GM10847 (cell line): ENCODE results near the gene CD1D.

Experiments used
- POLR2A ChIP-seq: IDR thresholded peaks from 2 replicates; pipeline ENCODE4 v1.6.1; 2011; ENCODE audit not compliant: insufficient read length; ENCODE audit errors: extremely low read depth

CD1D gene

DNA sequence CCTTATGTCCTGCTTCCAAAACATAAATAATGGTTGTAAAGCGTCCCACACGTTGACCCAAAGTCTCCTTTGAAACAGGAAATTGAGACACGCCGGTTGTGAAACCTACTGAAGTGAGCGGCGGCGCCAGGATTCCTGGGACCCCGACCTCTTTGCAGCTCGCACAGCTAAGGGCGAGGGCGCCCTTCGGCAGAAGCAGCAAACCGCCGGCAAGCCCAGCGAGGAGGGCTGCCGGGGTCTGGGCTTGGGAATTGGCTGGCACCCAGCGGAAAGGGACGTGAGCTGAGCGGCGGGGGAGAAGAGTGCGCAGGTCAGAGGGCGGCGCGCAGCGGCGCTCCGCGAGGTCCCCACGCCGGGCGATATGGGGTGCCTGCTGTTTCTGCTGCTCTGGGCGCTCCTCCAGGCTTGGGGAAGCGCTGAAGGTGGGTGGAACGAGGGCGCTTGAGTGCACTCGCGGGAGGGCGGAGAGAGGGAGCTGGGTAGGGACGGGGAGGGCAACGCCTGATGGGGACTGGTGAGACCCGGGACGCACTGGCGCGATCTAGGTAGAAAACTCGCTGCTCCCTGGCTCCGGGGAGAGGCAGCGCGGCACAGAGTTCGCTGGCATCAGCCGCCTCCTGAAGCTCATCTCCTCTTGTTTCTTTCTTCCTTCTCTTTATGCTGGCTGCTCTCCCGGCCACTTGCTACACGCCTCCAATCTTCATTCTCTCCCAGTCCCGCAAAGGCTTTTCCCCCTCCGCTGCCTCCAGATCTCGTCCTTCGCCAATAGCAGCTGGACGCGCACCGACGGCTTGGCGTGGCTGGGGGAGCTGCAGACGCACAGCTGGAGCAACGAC lies at the start of gene CD1D:
Gene CD1D, plus strand, starts transcription at position 155 of the 836 bp plus-strand sequence. Its CDS starts 207 bp downstream, at position 362.
- no peak for TF ChIP-seq POLR2A

DNA sequence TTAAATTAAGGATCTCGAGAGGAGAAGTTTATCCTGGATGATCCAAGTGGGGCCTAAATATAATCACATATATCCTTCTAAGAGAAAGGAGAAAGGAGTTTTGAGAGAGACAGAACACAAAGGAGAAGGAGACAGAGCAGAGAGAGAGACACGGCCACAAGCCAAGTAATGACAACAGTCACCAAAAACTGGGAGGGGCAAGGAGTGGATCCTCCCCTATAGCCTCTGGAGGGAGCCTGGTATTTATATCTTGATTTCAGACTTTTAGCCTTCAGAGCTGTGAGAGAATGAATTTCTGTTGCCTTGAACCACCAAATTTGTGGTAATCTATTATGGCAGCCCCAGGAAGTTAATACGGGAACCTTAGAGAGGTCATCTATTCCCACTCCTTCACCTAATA lies 49.5 kb upstream of the CD1D start:
- TF ChIP-seq POLR2A: no peak

DNA sequence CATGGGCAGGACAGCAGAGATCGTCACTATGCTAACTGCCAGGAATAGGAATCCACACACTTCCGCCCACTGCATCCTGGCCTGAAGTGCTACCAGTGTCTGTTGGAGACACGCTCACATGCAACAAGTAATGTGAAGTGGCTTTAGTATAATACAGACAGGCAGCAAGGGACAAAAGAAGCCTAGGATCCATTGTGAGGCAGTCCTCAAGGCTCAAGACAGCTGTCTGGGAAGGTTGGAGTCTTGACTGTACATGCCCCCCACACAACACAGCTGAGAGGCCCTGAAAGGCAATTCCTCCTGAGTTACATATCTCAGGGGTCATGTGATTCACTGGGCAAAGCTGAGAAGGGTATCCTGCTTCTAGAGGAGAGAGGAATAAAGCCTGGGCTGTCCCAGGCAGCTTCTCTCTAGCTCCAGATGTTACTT lies 39.9 kb upstream of the CD1D start:
- no peak for TF ChIP-seq POLR2A

DNA sequence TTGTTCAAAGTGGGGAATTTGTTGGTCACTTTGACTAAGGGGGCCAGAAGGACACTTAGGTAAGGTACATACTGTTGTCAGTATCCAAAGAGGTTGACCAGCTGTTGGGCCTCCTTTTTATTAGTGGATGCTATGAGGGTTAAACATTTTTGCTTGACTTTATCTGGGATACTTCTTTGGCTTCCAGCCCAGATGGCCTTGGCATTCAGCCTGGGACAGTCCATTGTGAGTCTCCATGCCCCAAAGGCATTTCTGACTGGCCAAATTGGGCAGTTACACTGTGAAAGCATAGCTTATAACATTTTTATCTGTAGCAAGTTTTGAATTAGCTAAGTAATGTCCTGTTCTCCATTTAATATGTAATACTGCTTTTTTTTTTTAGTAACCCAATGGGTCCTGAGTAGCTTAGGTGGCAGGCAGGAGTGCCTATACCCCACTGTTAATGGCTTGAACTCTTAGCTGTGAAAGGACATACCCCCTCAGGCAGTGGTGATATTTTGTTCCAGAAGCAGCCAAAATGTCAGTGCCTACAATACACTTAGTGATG lies 35.4 kb upstream of the CD1D start:
- TF ChIP-seq POLR2A: no peak

DNA sequence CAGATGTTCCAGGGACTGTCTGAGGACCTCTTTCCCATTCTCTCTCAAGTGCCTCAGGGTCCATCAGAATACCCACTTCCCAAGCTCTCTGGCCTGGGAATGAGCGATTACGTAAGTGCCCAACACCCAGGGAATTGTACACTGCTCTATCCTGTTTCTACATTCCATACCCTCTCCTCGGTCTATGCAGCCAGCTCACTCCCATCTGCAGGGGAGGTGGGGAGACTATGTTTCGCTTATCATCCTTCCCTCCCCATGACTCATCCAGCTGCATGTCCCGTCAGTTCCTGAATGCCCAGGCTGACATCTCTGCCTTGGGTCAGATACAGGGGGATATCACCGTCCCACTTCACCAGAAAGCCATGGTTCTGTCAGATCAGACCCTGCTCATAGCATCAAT lies 34.5 kb upstream of the CD1D start:
- TF ChIP-seq POLR2A: no peak

DNA sequence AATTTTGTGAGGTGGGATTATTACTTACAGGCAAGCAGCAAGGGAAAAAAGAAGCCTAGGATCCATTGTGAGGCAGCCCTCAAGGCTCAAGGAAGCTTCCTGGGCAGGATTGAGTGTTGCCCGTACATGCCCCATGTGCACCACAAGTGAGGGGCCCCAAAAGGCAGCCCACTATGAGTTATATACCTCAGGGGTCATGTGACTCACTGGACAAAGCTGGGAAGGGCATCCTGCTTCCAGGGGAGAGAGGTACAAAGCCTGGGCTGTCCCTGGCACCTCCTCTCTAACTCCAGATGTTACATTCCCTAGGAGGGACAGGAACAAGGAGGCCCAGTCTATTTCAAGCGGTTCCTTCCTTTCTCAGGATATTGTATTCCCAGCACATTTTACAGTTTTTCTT lies 34.0 kb upstream of the CD1D start:
- TF ChIP-seq POLR2A: no peak

DNA sequence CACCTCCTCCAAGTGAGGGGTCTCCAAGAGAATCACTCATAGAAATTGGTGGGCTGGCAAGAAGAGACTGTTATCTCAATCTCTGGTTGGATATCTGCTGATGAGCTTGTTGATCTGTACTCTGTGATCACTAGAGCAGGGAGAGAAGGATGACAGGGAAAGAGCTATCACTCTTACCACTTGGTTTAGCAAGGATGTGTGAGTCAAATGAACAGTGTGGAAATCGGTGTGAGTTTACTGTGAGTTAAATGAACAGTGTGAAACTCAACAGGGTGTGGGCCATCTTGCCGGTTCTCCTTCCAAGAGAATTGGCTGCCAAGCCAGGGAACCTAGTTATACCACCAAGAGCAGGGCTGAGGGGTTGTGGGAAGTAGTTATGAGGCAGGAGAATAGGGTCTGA lies 33.3 kb upstream of the CD1D start:
- no peak for TF ChIP-seq POLR2A

DNA sequence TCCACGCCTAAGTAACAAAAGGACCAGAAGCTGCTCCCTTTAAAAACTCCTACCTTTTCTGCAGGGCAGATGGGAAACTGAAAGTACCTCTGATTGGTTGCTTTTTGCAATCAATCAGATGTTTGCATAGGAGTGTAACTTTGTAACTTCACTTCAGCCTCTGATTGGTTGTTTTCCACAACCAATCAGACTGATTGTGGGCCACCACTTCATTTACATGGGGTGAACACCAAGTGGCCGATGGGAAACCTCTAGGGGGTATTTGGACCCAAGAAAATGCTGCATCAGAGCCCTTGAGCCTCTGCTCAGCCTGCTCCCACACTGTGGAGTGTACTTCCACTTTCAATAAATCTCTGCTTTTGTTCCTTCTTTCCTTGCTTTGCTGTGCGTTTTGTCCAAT lies 32.8 kb upstream of the CD1D start:
- no peak for TF ChIP-seq POLR2A

DNA sequence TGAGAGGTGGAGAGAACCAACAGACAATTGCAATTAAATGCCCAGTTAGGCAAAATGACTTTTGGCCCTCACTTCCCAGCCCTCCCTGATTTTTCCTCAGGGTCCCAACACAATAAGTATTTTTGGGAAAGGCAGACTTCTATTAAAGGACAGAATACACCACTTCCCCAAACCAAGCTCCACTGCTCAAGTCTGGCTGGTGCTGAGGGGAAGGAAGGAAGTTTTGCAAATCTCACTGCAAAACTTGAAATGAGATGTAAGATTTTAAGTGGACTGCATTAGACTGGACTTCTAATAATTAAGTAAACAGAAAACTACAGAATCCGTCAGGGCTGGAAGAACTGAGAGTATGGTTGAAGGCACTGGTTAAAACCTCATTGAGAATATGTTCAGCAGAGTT lies 32.2 kb upstream of the CD1D start:
- TF ChIP-seq POLR2A: no peak

DNA sequence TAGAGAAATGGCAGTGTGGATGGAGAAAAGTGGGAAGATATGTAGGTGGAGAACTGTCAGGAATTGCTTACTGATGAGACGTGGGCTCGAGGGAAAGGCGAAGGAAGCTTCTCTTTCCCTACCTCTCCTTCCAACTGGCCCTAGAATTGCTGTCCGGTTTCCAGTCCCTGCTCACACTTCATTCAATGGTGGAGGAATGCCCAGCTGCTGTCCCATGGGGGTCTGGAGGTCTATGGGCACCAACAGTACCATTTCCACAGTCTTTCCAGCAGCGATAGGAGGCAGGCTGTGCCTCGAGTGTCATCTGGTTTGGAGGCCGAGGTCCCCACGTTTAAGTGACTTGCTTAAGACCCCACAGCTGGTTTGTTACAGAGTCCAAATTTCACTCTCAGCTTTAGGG lies 31.5 kb upstream of the CD1D start:
- no peak for TF ChIP-seq POLR2A

DNA sequence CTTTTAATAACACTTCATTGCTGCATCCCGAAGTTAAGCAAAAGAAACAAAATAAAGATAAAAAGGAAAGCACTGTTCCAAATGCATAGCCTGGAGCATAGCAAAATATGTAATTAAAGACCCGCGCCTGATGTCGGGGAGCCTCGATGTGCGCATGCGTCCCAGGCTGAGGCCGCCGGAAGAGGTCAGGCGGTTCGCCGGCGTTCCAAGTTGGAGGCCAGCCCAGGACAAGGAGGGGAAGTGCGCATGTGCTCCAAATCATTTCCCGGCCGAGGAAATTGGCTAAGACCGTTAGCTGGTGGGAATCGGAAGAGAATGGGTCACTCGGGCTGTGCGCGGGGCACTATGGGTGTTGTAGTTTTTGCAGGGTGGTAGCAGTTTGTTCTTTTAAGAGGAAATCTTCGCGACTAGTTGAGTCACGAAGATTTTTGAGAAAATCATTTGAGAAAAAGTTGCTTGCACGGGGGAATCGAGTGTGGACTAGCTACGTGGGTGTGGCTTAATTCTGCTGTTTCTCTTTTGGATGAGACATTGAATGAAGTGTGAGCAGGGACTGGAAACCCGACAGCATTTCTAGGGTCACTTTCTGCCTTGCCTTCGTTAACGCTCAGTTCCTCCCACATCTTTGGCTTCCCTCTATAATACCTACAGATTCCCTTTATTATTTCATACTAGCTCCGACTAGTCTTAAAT lies 31.0 kb upstream of the CD1D start:
- TF ChIP-seq POLR2A: no peak

DNA sequence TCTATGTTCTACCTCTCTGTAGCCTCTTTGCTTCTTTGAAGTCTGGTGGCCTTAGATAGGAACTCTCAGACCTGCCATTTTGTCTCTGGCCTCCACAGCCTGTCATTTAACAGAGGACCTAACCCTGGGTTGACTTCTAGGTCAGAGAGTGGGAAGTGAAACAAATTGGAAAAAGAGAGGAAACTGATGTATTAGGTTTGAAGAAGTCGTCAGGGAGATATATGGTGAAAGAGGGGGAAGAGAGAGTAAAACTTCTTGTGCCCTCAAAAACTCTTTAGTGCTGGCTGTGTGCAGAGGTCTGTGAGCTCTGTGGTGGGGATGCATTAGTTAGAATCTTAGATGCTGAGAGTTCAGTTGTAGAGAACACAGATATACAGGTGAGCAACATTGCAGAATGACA lies 30.2 kb upstream of the CD1D start:
- TF ChIP-seq POLR2A: no peak

DNA sequence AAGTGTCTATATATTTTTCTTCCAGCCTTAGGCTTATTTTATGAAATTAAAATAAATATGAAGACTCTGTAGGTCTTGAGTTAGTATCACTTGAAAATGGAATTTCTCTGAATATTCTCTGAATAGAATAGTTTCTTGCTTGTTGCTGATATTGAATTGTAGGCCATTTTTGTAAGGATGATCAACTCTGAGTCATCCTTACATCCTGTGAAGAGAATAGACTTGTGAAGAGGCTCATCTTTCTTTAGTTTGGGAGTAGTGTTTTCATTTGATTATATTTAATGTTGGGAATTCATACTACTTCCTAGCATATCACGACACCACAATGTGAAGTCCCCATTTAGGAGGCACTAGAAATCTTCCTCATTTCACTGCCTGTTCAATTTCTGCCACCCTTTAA lies 27.5 kb upstream of the CD1D start:
- no peak for TF ChIP-seq POLR2A

DNA sequence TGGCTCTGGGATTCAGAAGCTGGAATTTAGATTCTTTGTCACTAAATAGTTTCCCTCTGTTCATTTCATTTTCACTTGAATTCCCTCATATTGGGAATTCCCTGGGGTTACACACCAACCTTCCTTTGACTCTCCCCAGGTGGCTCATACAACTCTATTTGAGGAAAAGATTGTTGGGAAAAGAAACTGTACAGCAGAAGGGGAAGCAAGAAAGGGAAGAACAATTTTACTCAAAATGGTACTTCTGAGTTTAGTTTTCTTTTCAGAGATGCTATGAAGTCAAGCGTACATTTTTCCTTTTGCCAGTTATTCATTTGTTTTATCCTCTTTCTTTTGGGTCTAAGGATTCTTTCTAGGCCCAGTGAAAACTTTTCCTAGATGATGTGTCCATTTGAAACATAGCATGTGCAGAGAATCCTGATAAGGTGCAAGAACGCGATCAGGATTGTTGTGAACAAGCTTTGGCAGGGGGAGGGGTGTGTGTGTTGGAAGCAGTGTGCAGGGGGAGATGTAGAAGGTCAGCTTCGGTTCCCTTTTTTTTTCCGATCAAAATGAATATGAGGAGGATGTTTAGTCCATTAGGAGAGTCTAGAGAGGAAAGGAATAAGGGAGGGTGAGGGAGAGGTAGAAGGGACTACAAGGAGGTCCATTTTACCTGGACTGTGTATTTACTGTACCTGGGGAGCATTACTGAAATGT lies 26.8 kb upstream of the CD1D start:
- TF ChIP-seq POLR2A: no peak

DNA sequence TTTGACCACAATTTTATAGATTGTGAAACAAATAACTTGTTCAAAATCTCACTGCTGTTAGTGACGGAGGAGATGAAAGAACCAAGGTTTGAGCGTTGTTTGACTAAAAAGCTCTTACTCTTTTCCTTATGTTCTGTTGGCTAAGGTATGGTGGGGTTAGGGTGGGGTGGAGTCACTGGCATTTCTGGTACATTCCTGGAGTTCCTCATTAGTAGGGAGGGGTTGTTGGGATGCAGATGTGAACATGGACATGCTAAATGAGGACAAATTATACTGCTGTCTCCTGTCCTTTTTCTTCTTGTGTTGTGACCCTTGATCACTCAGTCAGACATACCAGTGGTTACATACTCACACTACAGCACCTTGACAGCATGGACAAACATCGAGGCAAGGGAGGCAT lies 26.2 kb upstream of the CD1D start:
- no peak for TF ChIP-seq POLR2A

DNA sequence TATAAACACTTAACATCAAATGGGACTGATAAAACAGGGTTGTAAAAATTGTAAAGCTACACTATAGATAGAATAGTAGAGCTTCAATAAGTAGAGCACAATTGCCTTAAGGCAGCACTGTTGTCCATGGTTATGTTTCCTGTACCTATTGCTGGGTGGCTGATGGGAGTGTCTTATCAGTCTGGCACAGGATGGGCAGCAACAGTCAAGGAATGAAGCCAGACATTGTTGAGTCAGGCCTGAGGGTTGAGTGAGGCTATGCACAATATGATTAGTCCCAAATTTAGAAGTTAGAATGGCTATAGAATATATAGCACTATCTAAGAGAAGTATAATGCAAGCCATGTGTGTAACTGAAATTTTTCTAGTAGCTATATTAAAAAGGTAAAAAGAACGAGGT lies 25.0 kb upstream of the CD1D start:
- no peak for TF ChIP-seq POLR2A

DNA sequence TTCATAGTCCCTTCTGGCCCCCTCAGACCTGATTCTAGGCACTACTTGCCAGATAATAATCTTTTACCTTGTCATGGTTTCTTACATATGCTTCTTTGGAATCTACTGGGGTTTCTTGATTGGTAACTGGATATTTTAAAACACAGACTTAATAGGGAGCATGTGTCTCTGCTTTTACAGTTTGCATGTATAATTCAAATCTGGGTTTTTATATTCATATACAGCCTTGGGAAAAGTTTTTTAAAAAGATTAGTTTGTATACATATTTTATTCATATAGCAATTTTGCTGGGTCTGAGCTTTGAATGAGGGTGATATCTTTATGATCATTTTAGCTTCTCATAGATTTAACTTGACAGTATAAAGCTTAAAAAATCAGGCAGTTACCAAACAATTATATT lies 21.1 kb upstream of the CD1D start:
- TF ChIP-seq POLR2A: no peak
